AG08396 (cell line): ENCODE measurements around the gene ETV6.
A peak's percentile ranks its signal among the peaks of the same experiment; 100 is the strongest.

Experiments
- DNase-seq: peaks from one replicate; pipeline ENCODE4 v3.0.0; 2012; ENCODE audit warnings: low spot score, mixed read lengths

Gene ETV6

GRCh38 chr12:11645391-11645790, 4.1 kb upstream of the ETV6 start:
- DNase-seq = no peak

GRCh38 chr12:11648514-11649412, 711 bp upstream of the ETV6 start:
- peak; percentile 88 for DNase-seq

GRCh38 chr12:11650286-11651281, 1.1 kb downstream of the ETV6 start:
- DNase-seq = peak; percentile 21

GRCh38 chr12:11651381-11651780, 1.9 kb downstream of the ETV6 start:
- no peak for DNase-seq

- DNase-seq = no peak
These were observed 2.3 kb downstream of the ETV6 start for GRCh38 chr12:11651785-11652184.

GRCh38 chr12:11652351-11653040, 3.0 kb downstream of the ETV6 start:
- peak; percentile 68 for DNase-seq

- no peak for DNase-seq
These were observed 3.8 kb downstream of the ETV6 start for GRCh38 chr12:11653215-11653753.

GRCh38 chr12:11654338-11654737, 4.9 kb downstream of the ETV6 start:
- no peak for DNase-seq

- DNase-seq = no peak
These were observed 5.3 kb downstream of the ETV6 start for GRCh38 chr12:11654802-11655201.

- no peak for DNase-seq
These were observed 6.4 kb downstream of the ETV6 start for GRCh38 chr12:11655842-11656241.

GRCh38 chr12:11656550-11656949, 7.1 kb downstream of the ETV6 start:
- no peak for DNase-seq

GRCh38 chr12:11657511-11657910, 8.0 kb downstream of the ETV6 start:
- DNase-seq = no peak

- peak; percentile 46 for DNase-seq
These were observed 9.3 kb downstream of the ETV6 start for GRCh38 chr12:11658791-11659190.

GRCh38 chr12:11660624-11661023, 11.2 kb downstream of the ETV6 start:
- no peak for DNase-seq

- no peak for DNase-seq
These were observed 12.1 kb downstream of the ETV6 start for GRCh38 chr12:11661491-11662089.

- DNase-seq = no peak
These were observed 12.9 kb downstream of the ETV6 start for GRCh38 chr12:11662369-11662768.

- no peak for DNase-seq
These were observed 13.7 kb downstream of the ETV6 start for GRCh38 chr12:11663130-11663529.

- DNase-seq = no peak
These were observed 14.6 kb downstream of the ETV6 start for GRCh38 chr12:11664101-11664500.

- no peak for DNase-seq
These were observed 16.9 kb downstream of the ETV6 start for GRCh38 chr12:11666131-11667050.

- no peak for DNase-seq
These were observed 17.7 kb downstream of the ETV6 start for GRCh38 chr12:11667171-11667570.
